HepG2 (cell line): ENCODE measurements around the gene TP53I3. TPM values are rescaled to one million over a fixed set of nuclear protein-coding genes. Genes with fewer than 3 reads are reported as not detected.

Experiments used
- AGO2 ChIP-seq: fragments of 200-400 bp; formaldehyde crosslinking; optimal IDR thresholded peaks from 2 replicates; pipeline ENCODE3; 2017; ENCODE audit warnings: mild to moderate bottlenecking, low read depth, low read length, moderate library complexity
- ATF7 ChIP-seq, 2 experiments: fragments of 450-650 bp in 1 of 2; sonication (generic) in 1 of 2; formaldehyde crosslinking in 1 of 2; IDR thresholded peaks; 2 replicates each; pipeline versions ENCODE4 v1.4.0 to v1.6.1; 2016 to 2020; ENCODE audit warnings: antibody characterized with exemption in 1 of 2, mild to moderate bottlenecking in 1 of 2, missing genetic modification reagents in 1 of 2
- GPN1 ChIP-seq: sonication (generic); formaldehyde crosslinking; IDR thresholded peaks from 2 replicates; pipeline ENCODE4 v1.5.1; 2020; ENCODE audit warnings: missing genetic modification reagents, borderline replicate concordance
- ZNF556 ChIP-seq: sonication (generic); formaldehyde crosslinking; IDR thresholded peaks from 2 replicates; pipeline ENCODE4 v1.4.0; 2020; ENCODE audit warnings: mild to moderate bottlenecking, missing genetic modification reagents, borderline replicate concordance
- ZNF737 ChIP-seq: sonication (generic); formaldehyde crosslinking; IDR thresholded peaks from 2 replicates; pipeline ENCODE4 v1.5.0; 2020; ENCODE audit warnings: missing genetic modification reagents, mild to moderate bottlenecking, borderline replicate concordance
- polyA plus RNA-seq, 8 experiments: library from polyadenylated mRNA; depleted of rRNA in 3 of 8; stranded (reverse) in 7 of 8; unstranded in 1 of 8; fragments of >200 nt; fragmentation: Illumina TruSeq in 4 of 8; extraction: Trizol in 4 of 8; gene quantifications; 2 replicates each; pipeline versions ENCODE4 v1.2.1 to v1.2.3, GENCODE V29; 2011 to 2016; ENCODE audit warnings: low read depth in 4 of 8, missing spikeins in 1 of 8, mixed read lengths in 1 of 8; ENCODE audit not compliant: insufficient read depth in 1 of 8
- total RNA-seq, 5 experiments: library from RNA; depleted of rRNA; stranded (reverse); fragments of >200 nt; fragmentation: Illumina TruSeq; extraction: Trizol; gene quantifications; 2 replicates each; pipeline ENCODE4 v1.2.3, GENCODE V29; 2016; ENCODE audit warnings: low read depth in 1 of 5
- TF ChIP-seq, protein P1 (sequence below): sonication (generic); formaldehyde crosslinking; IDR thresholded peaks from 2 replicates; pipeline ENCODE4 v1.5.0; 2020; ENCODE audit warnings: missing genetic modification reagents
- TF ChIP-seq, protein P2 (sequence below): sonication (generic); formaldehyde crosslinking; IDR thresholded peaks from 2 replicates; pipeline ENCODE4 v1.9.0; 2021; ENCODE audit warnings: missing genetic modification reagents, borderline replicate concordance
- TF ChIP-seq, protein P3 (sequence below): sonication (generic); formaldehyde crosslinking; IDR thresholded peaks from 2 replicates; pipeline ENCODE4 v1.8.1; 2023; ENCODE audit warnings: missing genetic modification reagents, mild to moderate bottlenecking, borderline replicate concordance

The TP53I3 gene
- total and polyA plus RNA-seq, 2 of the 13 experiments (the other 11 are each of a cell fraction or from before 2014, with no cell fraction given): 25.0 to 44.1 TPM

DNA sequence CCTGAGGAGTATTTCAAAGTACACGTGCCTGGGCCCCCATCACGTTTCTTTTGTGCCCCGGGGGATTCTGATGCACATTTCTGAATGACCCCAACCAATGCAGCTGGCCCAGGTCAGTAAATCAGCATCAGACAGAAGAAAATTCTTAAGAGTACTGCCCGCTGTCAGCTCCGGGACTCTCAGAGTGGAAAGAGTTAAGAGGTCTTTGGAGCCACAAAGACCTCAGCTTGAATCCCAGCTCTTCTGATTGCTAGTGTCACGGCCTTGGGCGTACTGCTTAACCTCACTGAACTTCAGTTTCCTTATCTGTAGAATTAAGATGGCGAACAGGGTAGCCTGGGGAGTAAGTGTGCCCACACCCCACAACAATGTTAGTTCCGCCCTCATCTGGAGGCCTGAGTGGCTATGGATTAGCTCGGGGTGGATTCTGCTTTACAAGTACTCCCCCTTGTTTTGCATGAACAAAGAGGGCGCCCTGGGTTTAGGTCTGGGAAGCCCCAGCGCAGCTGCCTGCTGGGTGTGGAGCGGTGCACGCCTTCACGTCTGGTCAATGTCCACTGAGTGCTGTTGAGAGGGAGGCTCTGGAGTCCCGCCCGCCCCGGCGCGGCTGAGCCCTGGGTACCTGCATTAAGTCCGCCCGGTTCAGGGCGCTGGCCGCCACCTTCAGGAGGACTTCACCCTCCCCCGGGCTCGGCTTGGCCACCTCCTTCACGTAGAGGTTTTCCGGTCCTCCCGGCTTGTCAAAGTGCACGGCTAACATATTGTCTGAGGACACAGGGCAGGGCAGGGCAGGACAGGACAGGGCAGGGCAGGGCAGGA lies 858 bp downstream of the TP53I3 start (continued):
- TF ChIP-seq ZNF737 (CRISPR knock-in tag): 0 out of 2 replicates have a peak, but pooled peaks have one; percentile 13
- TF ChIP-seq, protein P1, sequence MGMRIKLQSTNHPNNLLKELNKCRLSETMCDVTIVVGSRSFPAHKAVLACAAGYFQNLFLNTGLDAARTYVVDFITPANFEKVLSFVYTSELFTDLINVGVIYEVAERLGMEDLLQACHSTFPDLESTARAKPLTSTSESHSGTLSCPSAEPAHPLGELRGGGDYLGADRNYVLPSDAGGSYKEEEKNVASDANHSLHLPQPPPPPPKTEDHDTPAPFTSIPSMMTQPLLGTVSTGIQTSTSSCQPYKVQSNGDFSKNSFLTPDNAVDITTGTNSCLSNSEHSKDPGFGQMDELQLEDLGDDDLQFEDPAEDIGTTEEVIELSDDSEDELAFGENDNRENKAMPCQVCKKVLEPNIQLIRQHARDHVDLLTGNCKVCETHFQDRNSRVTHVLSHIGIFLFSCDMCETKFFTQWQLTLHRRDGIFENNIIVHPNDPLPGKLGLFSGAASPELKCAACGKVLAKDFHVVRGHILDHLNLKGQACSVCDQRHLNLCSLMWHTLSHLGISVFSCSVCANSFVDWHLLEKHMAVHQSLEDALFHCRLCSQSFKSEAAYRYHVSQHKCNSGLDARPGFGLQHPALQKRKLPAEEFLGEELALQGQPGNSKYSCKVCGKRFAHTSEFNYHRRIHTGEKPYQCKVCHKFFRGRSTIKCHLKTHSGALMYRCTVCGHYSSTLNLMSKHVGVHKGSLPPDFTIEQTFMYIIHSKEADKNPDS (CRISPR knock-in tag): no peak
- no peak for TF ChIP-seq GPN1 (CRISPR knock-in tag)
- TF ChIP-seq, protein P2, sequence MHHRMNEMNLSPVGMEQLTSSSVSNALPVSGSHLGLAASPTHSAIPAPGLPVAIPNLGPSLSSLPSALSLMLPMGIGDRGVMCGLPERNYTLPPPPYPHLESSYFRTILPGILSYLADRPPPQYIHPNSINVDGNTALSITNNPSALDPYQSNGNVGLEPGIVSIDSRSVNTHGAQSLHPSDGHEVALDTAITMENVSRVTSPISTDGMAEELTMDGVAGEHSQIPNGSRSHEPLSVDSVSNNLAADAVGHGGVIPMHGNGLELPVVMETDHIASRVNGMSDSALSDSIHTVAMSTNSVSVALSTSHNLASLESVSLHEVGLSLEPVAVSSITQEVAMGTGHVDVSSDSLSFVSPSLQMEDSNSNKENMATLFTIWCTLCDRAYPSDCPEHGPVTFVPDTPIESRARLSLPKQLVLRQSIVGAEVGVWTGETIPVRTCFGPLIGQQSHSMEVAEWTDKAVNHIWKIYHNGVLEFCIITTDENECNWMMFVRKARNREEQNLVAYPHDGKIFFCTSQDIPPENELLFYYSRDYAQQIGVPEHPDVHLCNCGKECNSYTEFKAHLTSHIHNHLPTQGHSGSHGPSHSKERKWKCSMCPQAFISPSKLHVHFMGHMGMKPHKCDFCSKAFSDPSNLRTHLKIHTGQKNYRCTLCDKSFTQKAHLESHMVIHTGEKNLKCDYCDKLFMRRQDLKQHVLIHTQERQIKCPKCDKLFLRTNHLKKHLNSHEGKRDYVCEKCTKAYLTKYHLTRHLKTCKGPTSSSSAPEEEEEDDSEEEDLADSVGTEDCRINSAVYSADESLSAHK (CRISPR knock-in tag): no peak
- TF ChIP-seq ZNF556 (CRISPR knock-in tag): peak; percentile 93
- no peak for TF ChIP-seq ATF7 (IDR thresholded peaks at IDR 0.05)
- no peak for TF ChIP-seq ATF7 (CRISPR knock-in tag; IDR thresholded peaks at IDR 0.05)
- TF ChIP-seq, protein P3, sequence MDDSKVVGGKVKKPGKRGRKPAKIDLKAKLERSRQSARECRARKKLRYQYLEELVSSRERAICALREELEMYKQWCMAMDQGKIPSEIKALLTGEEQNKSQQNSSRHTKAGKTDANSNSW (CRISPR knock-in tag): no peak; the same call in 1 of the 2 replicates
- peak; percentile 89 for TF ChIP-seq AGO2
- TF ChIP-seq, all 625 proteins: peak for 283
